ENCODE data around the gene FLAD1.
A peak's percentile ranks its signal among the peaks of the same experiment; 100 is the strongest.

Gene FLAD1

DNA sequence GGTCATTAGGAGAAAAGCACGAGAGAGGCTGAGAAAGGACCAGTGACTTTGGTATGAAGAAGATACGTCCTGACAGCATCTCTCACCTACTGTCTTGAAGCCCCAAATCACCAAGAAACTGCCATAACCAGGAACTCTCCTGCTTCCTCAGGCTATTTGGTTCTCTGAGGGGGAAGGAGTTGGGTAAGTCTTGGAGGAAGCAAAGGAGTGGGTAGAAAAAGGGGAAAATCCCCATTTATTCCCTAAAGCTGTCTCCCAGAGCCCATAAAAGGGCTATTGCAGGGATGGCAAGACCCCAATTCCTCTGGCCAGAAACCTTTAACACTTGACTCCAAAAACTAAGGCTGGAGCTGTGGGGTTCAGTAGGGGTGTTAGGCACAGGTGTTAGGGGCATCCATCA, 25.1 kb upstream of the FLAD1 start (continued):
- TF ChIP-seq, protein P1, sequence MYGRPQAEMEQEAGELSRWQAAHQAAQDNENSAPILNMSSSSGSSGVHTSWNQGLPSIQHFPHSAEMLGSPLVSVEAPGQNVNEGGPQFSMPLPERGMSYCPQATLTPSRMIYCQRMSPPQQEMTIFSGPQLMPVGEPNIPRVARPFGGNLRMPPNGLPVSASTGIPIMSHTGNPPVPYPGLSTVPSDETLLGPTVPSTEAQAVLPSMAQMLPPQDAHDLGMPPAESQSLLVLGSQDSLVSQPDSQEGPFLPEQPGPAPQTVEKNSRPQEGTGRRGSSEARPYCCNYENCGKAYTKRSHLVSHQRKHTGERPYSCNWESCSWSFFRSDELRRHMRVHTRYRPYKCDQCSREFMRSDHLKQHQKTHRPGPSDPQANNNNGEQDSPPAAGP (tag by site-specific recombination; IDR thresholded peaks at IDR 0.05), result no peak
- TF ChIP-seq, protein P2, sequence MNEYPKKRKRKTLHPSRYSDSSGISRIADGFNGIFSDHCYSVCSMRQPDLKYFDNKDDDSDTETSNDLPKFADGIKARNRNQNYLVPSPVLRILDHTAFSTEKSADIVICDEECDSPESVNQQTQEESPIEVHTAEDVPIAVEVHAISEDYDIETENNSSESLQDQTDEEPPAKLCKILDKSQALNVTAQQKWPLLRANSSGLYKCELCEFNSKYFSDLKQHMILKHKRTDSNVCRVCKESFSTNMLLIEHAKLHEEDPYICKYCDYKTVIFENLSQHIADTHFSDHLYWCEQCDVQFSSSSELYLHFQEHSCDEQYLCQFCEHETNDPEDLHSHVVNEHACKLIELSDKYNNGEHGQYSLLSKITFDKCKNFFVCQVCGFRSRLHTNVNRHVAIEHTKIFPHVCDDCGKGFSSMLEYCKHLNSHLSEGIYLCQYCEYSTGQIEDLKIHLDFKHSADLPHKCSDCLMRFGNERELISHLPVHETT (tag by site-specific recombination; IDR thresholded peaks at IDR 0.05), result no peak
- TF ChIP-seq ZNF24 (tag by site-specific recombination; IDR thresholded peaks at IDR 0.05), result no peak
- no peak for TF ChIP-seq ZNF501 (tag by site-specific recombination; IDR thresholded peaks at IDR 0.05)
- TF ChIP-seq ZNF792 (tag by site-specific recombination; IDR thresholded peaks at IDR 0.05), result no peak

DNA sequence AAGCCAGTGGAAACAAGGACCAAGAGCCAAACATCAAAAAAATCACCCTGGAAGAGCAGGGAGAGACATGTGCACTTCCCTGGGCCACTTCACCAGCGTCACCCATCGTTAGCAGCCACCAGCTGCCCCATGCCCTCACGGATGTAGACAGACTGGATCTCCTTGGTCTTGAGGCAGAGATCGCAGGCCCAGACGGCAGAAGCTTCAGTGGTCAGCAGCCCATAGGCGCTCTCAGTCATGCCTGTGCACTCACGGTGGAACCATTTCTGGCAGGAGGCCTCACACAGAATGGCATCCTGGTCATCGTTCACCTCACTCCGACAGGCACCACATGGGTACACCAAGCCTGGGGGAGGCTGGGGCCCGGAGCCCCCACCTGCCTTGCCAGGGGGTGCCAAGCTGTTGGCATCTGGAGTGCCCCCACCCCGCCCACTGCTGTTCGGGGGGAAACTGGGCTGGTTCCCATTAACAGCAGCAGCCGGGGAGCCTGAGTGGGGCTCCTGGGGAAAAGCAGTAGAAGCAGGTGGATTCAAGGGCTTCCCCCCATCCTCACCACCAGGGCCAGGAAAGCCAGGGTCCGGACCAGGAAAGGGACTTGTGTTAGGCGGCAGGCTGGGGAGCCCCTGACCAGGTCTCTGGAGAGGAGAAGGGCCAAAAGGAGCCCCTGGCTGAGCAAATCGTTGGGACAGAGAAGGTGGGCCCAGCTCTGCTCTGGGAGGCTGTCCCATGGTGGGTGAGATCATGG, 24.3 kb upstream of the FLAD1 start:
- Histone ChIP-seq H3K27ac (ENCODE audit: extremely low read depth, low read depth, low read length) (no peak overlapping the region), H3K9me3 (ENCODE audit: control insufficient read depth, insufficient read depth, low read depth, low read length) (no peaks in the 10 kb centered on the region), H3K4me3 (ENCODE audit: low read depth, low read length) (no peak overlapping the region), H3K36me3 (ENCODE audit: control insufficient read depth in 2 of 2, insufficient read depth in 1 of 2, low read length in 2 of 2) (peaks cover 3 to 32% of the 10 kb centered on the region in 2 experiments), H3K4me1 (ENCODE audit: control insufficient read depth, insufficient read depth, low read length) (peaks cover 10% of the 10 kb centered on the region)
- TF ChIP-seq ZNF768 (tag by site-specific recombination; IDR thresholded peaks at IDR 0.05), result no peak
- TF ChIP-seq ZNF561 (tag by site-specific recombination; IDR thresholded peaks at IDR 0.05; ENCODE audit: borderline replicate concordance), result no peak
- TF ChIP-seq ZFP3 (tag by site-specific recombination; IDR thresholded peaks at IDR 0.05; ENCODE audit: low read depth), result no peak
- TF ChIP-seq, protein P3, sequence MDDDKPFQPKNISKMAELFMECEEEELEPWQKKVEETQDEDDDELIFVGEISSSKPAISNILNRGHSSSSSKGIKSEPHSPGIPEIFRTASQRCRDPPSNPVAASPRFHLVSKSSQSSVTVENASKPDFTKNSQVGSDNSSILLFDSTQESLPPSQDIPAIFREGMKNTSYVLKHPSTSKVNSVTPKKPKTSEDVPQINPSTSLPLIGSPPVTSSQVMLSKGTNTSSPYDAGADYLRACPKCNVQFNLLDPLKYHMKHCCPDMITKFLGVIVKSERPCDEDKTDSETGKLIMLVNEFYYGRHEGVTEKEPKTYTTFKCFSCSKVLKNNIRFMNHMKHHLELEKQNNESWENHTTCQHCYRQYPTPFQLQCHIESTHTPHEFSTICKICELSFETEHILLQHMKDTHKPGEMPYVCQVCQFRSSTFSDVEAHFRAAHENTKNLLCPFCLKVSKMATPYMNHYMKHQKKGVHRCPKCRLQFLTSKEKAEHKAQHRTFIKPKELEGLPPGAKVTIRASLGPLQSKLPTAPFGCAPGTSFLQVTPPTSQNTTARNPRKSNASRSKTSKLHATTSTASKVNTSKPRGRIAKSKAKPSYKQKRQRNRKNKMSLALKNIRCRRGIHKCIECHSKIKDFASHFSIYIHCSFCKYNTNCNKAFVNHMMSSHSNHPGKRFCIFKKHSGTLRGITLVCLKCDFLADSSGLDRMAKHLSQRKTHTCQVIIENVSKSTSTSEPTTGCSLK (tag by site-specific recombination; IDR thresholded peaks at IDR 0.05), result no peak
- TF ChIP-seq ZNF24 (tag by site-specific recombination; IDR thresholded peaks at IDR 0.05), result no peak
- no peak for TF ChIP-seq ZNF529 (tag by site-specific recombination; IDR thresholded peaks at IDR 0.05; ENCODE audit: insufficient replicate concordance)
- TF ChIP-seq ZNF426 (tag by site-specific recombination; IDR thresholded peaks at IDR 0.05), result no peak
- TF ChIP-seq, protein P4, sequence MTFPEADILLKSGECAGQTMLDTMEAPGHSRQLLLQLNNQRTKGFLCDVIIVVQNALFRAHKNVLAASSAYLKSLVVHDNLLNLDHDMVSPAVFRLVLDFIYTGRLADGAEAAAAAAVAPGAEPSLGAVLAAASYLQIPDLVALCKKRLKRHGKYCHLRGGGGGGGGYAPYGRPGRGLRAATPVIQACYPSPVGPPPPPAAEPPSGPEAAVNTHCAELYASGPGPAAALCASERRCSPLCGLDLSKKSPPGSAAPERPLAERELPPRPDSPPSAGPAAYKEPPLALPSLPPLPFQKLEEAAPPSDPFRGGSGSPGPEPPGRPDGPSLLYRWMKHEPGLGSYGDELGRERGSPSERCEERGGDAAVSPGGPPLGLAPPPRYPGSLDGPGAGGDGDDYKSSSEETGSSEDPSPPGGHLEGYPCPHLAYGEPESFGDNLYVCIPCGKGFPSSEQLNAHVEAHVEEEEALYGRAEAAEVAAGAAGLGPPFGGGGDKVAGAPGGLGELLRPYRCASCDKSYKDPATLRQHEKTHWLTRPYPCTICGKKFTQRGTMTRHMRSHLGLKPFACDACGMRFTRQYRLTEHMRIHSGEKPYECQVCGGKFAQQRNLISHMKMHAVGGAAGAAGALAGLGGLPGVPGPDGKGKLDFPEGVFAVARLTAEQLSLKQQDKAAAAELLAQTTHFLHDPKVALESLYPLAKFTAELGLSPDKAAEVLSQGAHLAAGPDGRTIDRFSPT (tag by site-specific recombination; IDR thresholded peaks at IDR 0.05), result 0 out of 2 replicates have a peak, but pooled peaks have one; percentile 36
- ChIA-PET CTCF (interaction anchor here (0.6 kb wide), 1 partner anchor 210 kb away, joined by 3 read pairs; no protein-coding TSS in a partner anchor), POLR2A (interaction anchor here (3.9 kb wide), 1 partner anchor 13 kb away, joined by 41 read pairs; the partner anchor contains the start of gene SHC1)

DNA sequence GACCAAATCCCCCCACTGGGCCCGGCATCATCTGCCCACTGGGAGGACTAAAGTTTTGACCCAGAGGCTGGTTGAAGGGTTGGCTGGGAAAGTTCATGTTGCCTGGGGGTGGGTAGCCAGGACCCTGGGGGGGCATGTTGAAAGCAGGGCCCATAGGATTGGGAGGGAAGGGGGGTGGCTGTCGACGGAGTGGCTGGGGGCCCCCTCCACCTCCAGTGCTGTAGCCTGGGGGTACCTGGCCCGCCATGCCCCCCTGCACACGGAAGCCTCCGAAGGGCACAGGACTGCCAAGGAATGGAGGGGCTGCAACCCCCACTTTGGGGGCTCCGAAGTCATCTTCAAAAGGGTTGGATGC, 23.7 kb upstream of the FLAD1 start:
- H3K4me3 ChIP-seq (ENCODE audit: low read depth, low read length), result no peak overlapping the region
- POLR2A ChIA-PET, result no interaction called here
- CTCF ChIA-PET, result interaction anchor here (0.7 kb wide), 1 partner anchor 55 kb away, joined by 3 read pairs; no protein-coding TSS in a partner anchor
- H3K36me3 ChIP-seq (ENCODE audit: control insufficient read depth in 2 of 2, insufficient read depth in 1 of 2, low read length in 2 of 2), result peaks cover 3 to 38% of the 10 kb centered on the region in 2 experiments
- TF ChIP-seq GLIS2 (tag by site-specific recombination; IDR thresholded peaks at IDR 0.05) (0 out of 2 replicates have a peak, but pooled peaks have one; percentile 39), MZF1 (tag by site-specific recombination; IDR thresholded peaks at IDR 0.05; ENCODE audit: borderline replicate concordance) (no peak), ZBTB21 (tag by site-specific recombination; IDR thresholded peaks at IDR 0.05) (no peak), ZNF10 (tag by site-specific recombination; IDR thresholded peaks at IDR 0.05) (no peak), BCL11A (tag by site-specific recombination; IDR thresholded peaks at IDR 0.05; ENCODE audit: low read depth) (no peak), ZNF426 (tag by site-specific recombination; IDR thresholded peaks at IDR 0.05) (no peak), SCRT1 (tag by site-specific recombination; IDR thresholded peaks at IDR 0.05; ENCODE audit: borderline replicate concordance) (no peak)
- TF ChIP-seq, protein P5, sequence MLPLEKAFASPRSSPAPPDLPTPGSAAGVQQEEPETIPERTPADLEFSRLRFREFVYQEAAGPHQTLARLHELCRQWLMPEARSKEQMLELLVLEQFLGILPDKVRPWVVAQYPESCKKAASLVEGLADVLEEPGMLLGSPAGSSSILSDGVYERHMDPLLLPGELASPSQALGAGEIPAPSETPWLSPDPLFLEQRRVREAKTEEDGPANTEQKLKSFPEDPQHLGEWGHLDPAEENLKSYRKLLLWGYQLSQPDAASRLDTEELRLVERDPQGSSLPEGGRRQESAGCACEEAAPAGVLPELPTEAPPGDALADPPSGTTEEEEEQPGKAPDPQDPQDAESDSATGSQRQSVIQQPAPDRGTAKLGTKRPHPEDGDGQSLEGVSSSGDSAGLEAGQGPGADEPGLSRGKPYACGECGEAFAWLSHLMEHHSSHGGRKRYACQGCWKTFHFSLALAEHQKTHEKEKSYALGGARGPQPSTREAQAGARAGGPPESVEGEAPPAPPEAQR (tag by site-specific recombination; IDR thresholded peaks at IDR 0.05), result no peak
- TF ChIP-seq, protein P6, sequence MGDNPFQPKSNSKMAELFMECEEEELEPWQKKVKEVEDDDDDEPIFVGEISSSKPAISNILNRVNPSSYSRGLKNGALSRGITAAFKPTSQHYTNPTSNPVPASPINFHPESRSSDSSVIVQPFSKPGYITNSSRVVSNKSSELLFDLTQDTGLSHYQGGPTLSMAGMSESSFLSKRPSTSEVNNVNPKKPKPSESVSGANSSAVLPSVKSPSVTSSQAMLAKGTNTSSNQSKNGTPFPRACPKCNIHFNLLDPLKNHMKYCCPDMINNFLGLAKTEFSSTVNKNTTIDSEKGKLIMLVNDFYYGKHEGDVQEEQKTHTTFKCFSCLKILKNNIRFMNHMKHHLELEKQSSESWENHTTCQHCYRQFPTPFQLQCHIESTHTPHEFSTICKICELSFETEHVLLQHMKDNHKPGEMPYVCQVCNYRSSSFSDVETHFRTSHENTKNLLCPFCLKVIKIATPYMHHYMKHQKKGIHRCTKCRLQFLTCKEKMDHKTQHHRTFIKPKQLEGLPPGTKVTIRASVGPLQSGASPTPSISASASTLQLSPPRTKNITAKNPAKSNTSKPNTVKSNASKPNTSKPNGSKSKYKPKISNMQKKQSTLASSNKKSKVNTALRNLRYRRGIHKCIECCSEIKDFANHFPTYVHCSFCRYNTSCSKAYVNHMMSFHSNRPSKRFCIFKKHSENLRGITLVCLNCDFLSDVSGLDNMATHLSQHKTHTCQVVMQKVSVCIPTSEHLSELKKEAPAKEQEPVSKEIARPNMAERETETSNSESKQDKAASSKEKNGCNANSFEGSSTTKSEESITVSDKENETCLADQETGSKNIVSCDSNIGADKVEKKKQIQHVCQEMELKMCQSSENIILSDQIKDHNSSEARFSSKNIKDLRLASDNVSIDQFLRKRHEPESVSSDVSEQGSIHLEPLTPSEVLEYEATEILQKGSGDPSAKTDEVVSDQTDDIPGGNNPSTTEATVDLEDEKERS (tag by site-specific recombination; IDR thresholded peaks at IDR 0.05), result no peak
- H3K4me1 ChIP-seq (ENCODE audit: control insufficient read depth, insufficient read depth, low read length), result peaks cover 10% of the 10 kb centered on the region
- H3K9me3 ChIP-seq (ENCODE audit: control insufficient read depth, insufficient read depth, low read depth, low read length), result no peaks in the 10 kb centered on the region
- no peak overlapping the region for H3K27ac ChIP-seq (ENCODE audit: extremely low read depth, low read depth, low read length)

All from HEK293 (cell line).